Breast epithelium (tissue), 4 donors: ENCODE measurements around the gene NSMF. TPM values are rescaled to one million over a fixed set of nuclear protein-coding genes. Genes with fewer than 3 reads are reported as not detected.

Experiments used
- DNase-seq, 2 donors: peaks; one replicate each; pipeline ENCODE4 v3.0.0-alpha.2; 2019; ENCODE audit warnings: low spot score in 2 of 2
- H3K27ac ChIP-seq, 2 donors: fragments of 200-600 bp; sonication (generic) in 1 of 2; one replicate each; pipeline ENCODE4 v1.5.1; 2016 to 2019; ENCODE audit warnings: mild to moderate bottlenecking in 1 of 2
- H3K27me3 ChIP-seq, 2 donors: fragments of 200-600 bp; sonication (generic) in 1 of 2; one replicate each; pipeline versions ENCODE4 v1.5.1 to v1.6.0; 2017 to 2019; ENCODE audit warnings: control low read depth in 1 of 2, mild to moderate bottlenecking in 1 of 2
- H3K36me3 ChIP-seq: fragments of 200-600 bp; one replicate; pipeline ENCODE4 v1.5.1; 2019
- H3K4me1 ChIP-seq, 2 donors: fragments of 200-600 bp; sonication (generic); one replicate each; pipeline ENCODE4 v1.5.1; 2016 to 2019; ENCODE audit warnings: control low read depth in 1 of 2
- H3K4me3 ChIP-seq, 3 donors: fragments of 200-600 bp; sonication (generic); 1 replicate in 2 of 3; 2 replicates in 1 of 3; pipeline ENCODE4 v1.5.1; 2016 to 2019; ENCODE audit warnings: mild to moderate bottlenecking in 3 of 3, moderate library complexity in 2 of 3
- H3K9me3 ChIP-seq, 2 donors: fragments of 200-600 bp; sonication (generic) in 1 of 2; one replicate each; pipeline ENCODE4 v1.5.1; 2016 to 2019; ENCODE audit warnings: control low read depth in 1 of 2
- POLR2A ChIP-seq: fragments of 450-650 bp; IDR thresholded peaks from one replicate; pipeline ENCODE4 v1.6.1; 2016; ENCODE audit warnings: antibody characterized with exemption, mild to moderate bottlenecking, moderate library complexity
- POLR2AphosphoS5 ChIP-seq, 3 donors: sonication (generic); formaldehyde crosslinking; IDR thresholded peaks; one replicate each; pipeline ENCODE4 v1.6.1; 2017; ENCODE audit warnings: antibody characterized with exemption in 3 of 3
- intact Hi-C: fragments of 100-400 bp; cut with DNase I; formaldehyde crosslinking; loops from one replicate; pipeline ENCODE4 v1.15.1; 2023; ENCODE audit warnings: low total_unique reads
- total RNA-seq, 3 donors: library from RNA; depleted of rRNA; stranded (reverse); fragments of >200 nt; gene quantifications; one replicate each; pipeline ENCODE4 v1.1.0, GENCODE V29; 2016
- TF ChIP-seq, protein P1 (sequence below), 3 donors: fragments of 450-650 bp; IDR thresholded peaks; one replicate each; pipeline ENCODE4 v1.5.1; 2016 to 2017; ENCODE audit warnings: antibody characterized with exemption in 3 of 3, mild to moderate bottlenecking in 3 of 3, moderate library complexity in 3 of 3

The NSMF gene
- total RNA-seq, 3 donors from 2014 or later: 30.9 to 38.4 (median 37.4) TPM

DNA sequence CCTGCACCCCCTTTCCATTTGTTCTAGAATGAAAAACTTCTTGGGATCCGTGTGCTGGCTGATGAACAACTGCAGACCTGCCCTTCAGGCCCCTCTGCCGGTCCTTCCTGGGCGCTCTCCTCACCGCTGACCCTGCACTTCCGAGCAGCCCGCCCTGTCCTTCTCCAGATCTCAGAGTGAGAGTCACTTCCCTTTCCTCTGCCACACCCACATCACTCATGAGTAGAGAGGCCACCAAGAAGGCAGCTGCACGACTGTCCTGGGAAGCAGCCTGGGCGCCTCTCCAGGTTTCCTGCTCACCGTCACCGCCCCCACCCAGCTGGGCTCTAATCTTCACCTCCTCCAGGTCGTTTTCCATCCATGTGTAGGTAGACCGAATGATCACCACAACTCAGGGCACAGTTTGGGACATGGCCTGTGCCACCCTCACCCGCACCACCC is 35.0 kb upstream of the NSMF start:
- intact Hi-C loops: no loop called here
- TF ChIP-seq POLR2A (no peak), POLR2AphosphoS5 (IDR thresholded peaks at IDR 0.05) (no peak)
- TF ChIP-seq, protein P1, sequence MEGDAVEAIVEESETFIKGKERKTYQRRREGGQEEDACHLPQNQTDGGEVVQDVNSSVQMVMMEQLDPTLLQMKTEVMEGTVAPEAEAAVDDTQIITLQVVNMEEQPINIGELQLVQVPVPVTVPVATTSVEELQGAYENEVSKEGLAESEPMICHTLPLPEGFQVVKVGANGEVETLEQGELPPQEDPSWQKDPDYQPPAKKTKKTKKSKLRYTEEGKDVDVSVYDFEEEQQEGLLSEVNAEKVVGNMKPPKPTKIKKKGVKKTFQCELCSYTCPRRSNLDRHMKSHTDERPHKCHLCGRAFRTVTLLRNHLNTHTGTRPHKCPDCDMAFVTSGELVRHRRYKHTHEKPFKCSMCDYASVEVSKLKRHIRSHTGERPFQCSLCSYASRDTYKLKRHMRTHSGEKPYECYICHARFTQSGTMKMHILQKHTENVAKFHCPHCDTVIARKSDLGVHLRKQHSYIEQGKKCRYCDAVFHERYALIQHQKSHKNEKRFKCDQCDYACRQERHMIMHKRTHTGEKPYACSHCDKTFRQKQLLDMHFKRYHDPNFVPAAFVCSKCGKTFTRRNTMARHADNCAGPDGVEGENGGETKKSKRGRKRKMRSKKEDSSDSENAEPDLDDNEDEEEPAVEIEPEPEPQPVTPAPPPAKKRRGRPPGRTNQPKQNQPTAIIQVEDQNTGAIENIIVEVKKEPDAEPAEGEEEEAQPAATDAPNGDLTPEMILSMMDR (IDR thresholded peaks at IDR 0.05): no peak
- Histone ChIP-seq H3K9me3 (no peaks in the 10 kb centered on the region), H3K4me1 (no peaks in the 10 kb centered on the region), H3K4me3 (no peak overlapping the region), H3K27ac (no peak overlapping the region), H3K27me3 (no peaks in the 10 kb centered on the region), H3K36me3 (no peaks in the 10 kb centered on the region)
- DNase-seq: no peak

GRCh38 chr9:137493364-137494103 is 34.4 kb upstream of the NSMF start:
- Histone ChIP-seq H3K27ac (no peak overlapping the region), H3K9me3 (no peaks in the 10 kb centered on the region), H3K4me3 (no peak overlapping the region), H3K4me1 (no peaks in the 10 kb centered on the region), H3K27me3 (no peaks in the 10 kb centered on the region), H3K36me3 (no peaks in the 10 kb centered on the region)
- intact Hi-C loops: no loop called here
- DNase-seq: no peak
- TF ChIP-seq, protein P1 (IDR thresholded peaks at IDR 0.05): no peak
- TF ChIP-seq POLR2AphosphoS5 (IDR thresholded peaks at IDR 0.05) (no peak), POLR2A (no peak)

DNA sequence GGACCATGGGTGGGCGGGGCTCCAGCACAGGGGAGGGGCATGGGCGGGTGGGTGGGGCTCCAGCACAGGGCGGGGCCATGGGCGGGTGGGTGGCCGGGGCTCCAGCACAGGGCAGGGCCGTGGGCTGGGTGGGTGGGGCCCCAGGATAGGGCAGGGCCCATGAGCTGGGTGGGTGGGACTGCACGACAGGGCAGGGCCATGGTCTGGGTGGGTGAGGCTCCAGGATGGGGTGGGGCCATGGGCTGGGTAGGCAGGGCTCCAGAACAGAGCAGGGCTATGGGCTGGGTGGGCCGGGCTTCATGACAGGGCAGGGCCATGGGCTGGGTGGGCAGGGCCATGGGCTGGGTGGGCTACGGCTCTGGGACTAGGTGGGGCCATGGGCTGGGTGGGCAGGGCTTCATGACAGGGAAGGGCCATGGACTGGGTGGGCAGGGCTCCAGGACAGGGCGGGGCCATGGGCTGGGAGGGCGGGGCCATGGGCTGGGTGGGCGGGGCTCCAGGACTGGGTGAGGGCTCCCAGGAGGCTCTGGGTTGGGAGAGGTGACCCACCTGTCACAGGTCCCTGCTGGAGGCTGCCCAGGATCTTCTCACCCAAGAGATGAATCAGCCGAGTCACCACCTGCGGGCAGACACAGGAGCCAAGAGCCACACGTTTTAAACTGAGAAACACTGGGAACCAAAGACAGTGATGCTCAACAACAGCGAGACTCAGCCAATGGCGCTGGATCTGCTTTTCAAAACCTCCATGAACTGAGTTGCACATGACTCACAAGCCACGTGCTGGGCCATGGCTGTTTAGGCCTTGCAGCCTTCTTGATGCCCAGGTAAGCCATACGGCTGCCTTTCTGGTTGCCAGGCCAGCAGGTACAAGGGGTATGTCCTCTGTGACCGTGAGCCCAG is 33.6 kb upstream of the NSMF start:
- TF ChIP-seq POLR2AphosphoS5 (IDR thresholded peaks at IDR 0.05) (no peak), POLR2A (no peak)
- TF ChIP-seq, protein P1 (IDR thresholded peaks at IDR 0.05): no peak
- intact Hi-C loops: no loop called here
- no peak for DNase-seq
- H3K36me3 ChIP-seq: no peaks in the 10 kb centered on the region
- H3K9me3 ChIP-seq: no peaks in the 10 kb centered on the region
- H3K27ac ChIP-seq: no peak overlapping the region
- H3K4me1 ChIP-seq: no peaks in the 10 kb centered on the region
- H3K4me3 ChIP-seq: no peak overlapping the region
- H3K27me3 ChIP-seq: no peaks in the 10 kb centered on the region

DNA sequence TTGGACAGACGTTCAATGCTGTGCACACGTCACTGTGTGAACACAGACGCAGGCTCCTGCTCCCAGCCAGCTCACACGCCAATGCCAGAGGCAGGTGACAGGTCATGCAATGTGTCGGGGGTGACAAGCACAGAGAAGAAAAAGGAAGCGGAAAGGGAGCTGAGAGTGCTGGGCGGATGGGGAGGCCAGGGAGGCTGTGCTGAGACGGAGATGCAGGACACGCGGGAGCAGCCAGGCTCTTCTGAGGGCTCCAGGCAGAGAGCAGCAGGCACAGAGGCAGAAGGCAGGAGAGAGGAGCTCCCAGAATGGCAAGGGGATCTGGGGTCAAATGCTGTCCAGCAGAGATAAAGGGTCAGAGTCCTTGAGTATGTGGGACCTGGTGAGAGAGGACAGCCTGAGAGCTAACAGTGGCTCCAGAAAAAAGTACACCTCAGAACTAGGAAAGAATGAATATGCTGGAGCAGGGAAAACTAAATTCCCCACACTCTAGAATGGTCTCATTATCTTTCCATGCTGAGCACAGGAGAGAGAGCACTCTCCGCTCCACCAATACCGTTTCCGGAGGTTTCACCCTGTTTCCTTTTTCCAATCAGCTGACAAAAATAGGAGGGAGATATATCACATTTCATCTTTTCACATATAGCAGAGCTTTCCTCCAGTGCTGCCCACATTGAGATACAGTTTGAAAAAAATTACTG is 32.8 kb upstream of the NSMF start:
- H3K4me3 ChIP-seq: no peak overlapping the region
- no peak for DNase-seq
- H3K4me1 ChIP-seq: no peaks in the 10 kb centered on the region
- TF ChIP-seq POLR2A: no peak
- TF ChIP-seq, protein P1 (IDR thresholded peaks at IDR 0.05): no peak
- TF ChIP-seq POLR2AphosphoS5 (IDR thresholded peaks at IDR 0.05): no peak
- no peak overlapping the region for H3K27ac ChIP-seq
- intact Hi-C loops: no loop called here
- H3K36me3 ChIP-seq: no peaks in the 10 kb centered on the region
- no peaks in the 10 kb centered on the region for H3K9me3 ChIP-seq
- H3K27me3 ChIP-seq: no peaks in the 10 kb centered on the region
